ENCODE data around the gene MCF2L. TPM values are rescaled to one million over a fixed set of nuclear protein-coding genes. Genes with fewer than 3 reads are reported as not detected.

The MCF2L gene
- total RNA-seq, 4 donors from 2014 or later, result 46.5 to 89.7 (median 55.0) TPM

GRCh38 chr13:113090415-113090770, 121.4 kb downstream of the MCF2L start:
- H3K4me3 ChIP-seq (ENCODE audit: low read depth, poor library complexity, severe bottlenecking), result no peak overlapping the region
- intact Hi-C loops (cut with DNase I; ENCODE audit: low total_unique reads), result no loop called here
- 86 to 95% methylated on average over 13 of the region's 13 CpGs for WGBS, 2 donors
- DNase-seq (ENCODE audit: low spot score in 2 of 2), result no peak
- no peak for TF ChIP-seq POLR2A (IDR thresholded peaks at IDR 0.05)

DNA sequence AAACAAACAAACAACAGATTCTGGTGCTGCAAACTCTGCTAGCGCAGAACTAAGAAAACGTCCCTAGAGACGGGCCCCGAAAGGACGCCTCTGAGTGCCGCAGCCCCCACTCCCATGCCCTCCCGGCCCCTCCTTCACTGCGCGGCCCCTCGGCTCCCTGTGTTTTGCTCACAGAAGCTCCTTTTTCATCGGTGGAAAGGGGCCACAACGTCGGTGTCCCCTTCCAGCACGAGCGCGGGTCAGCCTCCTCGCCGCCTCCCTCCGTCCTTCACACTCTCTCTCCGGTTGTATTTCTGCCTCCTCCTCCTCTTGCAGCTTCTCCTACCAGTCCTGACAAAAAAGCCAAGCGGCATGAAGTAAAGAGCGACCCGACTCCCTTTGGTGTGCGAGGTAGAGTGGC, 121.8 kb downstream of the MCF2L start:
- TF ChIP-seq POLR2A (IDR thresholded peaks at IDR 0.05) (no peak), CTCF (IDR thresholded peaks at IDR 0.05) (no peak)
- no peak overlapping the region for H3K4me3 ChIP-seq (ENCODE audit: low read depth, poor library complexity, severe bottlenecking)
- intact Hi-C loops (cut with DNase I; ENCODE audit: low total_unique reads), result no loop called here
- no peak for DNase-seq (ENCODE audit: low spot score in 2 of 2)
- 91% methylated on average over 24 of the region's 24 CpGs for WGBS, 2 donors

DNA sequence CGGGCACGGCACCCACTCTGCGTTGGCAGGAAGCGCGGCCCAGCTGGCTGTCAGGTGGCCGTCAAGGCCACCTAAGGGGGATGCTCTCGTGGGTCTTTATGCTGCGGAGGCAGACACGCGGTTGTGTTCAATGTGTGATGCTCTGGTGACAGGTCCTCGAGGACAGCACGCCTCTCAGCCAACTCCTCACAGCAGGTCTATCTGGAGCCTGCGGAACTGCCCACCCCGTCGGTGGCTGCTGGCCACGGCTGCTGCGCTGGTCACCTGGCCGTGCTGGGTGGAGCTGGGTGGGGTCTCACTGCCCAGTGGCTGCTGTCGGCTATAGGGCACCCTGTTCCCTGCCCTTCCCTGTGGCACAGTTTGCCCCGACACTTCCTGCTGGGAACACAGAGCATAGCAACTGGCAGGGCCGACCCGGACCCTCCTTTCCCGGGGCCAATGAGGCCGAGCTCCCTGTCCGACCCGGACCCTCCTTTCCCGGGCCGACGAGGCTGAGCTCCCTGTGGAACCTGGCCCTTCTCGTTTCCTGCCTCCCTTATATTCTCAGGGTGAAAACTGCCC, 122.3 kb downstream of the MCF2L start:
- intact Hi-C loops (cut with DNase I; ENCODE audit: low total_unique reads), result no loop called here
- WGBS, 2 donors, result 85 to 89% methylated on average over 24 to 30 of the region's 30 CpGs
- no peak for DNase-seq (ENCODE audit: low spot score in 2 of 2)
- no peak overlapping the region for H3K4me3 ChIP-seq (ENCODE audit: low read depth, poor library complexity, severe bottlenecking)
- TF ChIP-seq POLR2A (IDR thresholded peaks at IDR 0.05), result no peak
- no peak for TF ChIP-seq CTCF (IDR thresholded peaks at IDR 0.05)

GRCh38 chr13:113091891-113092775, 123.1 kb downstream of the MCF2L start:
- TF ChIP-seq POLR2A (IDR thresholded peaks at IDR 0.05), result no peak
- no peak for TF ChIP-seq CTCF (IDR thresholded peaks at IDR 0.05)
- 79 to 86% methylated on average over 19 to 27 of the region's 33 CpGs for WGBS, 2 donors
- H3K4me3 ChIP-seq (ENCODE audit: low read depth, poor library complexity, severe bottlenecking), result no peak overlapping the region
- intact Hi-C loops (cut with DNase I; ENCODE audit: low total_unique reads), result no loop called here
- no peak for DNase-seq (ENCODE audit: low spot score in 2 of 2)

- DNase-seq (ENCODE audit: low spot score in 2 of 2), result no peak
- intact Hi-C loops (cut with DNase I; ENCODE audit: low total_unique reads), result no loop called here
- H3K4me3 ChIP-seq (ENCODE audit: low read depth, poor library complexity, severe bottlenecking), result no peak overlapping the region
- 86 to 92% methylated on average over 21 to 24 of the region's 25 CpGs for WGBS, 2 donors
- TF ChIP-seq CTCF (IDR thresholded peaks at IDR 0.05) (no peak), POLR2A (IDR thresholded peaks at IDR 0.05) (no peak)
Measured at GRCh38 chr13:113092776-113093579, 124.0 kb downstream of the MCF2L start.
